Measurements from ENCODE around the gene MGLL. TPM values are rescaled to one million over a fixed set of nuclear protein-coding genes. Genes with fewer than 3 reads are reported as not detected.
A peak's percentile ranks its signal among the peaks of the same experiment; 100 is the strongest.

Gene MGLL
- total RNA-seq, 4 donors from 2014 or later, result 12.6 to 44.8 (median 32.3) TPM

- Histone ChIP-seq H3K36me3 (no peaks in the 10 kb centered on the region), H3K4me3 (no peak overlapping the region), H3K4me1 (peaks cover 0 to 6% of the 10 kb centered on the region in 2 donors), H3K9me3 (no peaks in the 10 kb centered on the region), H3K27me3 (no peaks in the 10 kb centered on the region), H3K27ac (no peak overlapping the region)
- DNase-seq, result peak in 1 of 2 donors; percentile 19
- intact Hi-C loops (cut with DNase I; ENCODE audit: low total_unique reads), result no loop called here
- no peak for TF ChIP-seq CTCF (IDR thresholded peaks at IDR 0.05)
- TF ChIP-seq POLR2A (IDR thresholded peaks at IDR 0.05), result no peak
These were observed 120.2 kb downstream of the MGLL start for GRCh38 chr3:127702151-127702578.

- no peak for TF ChIP-seq POLR2A (IDR thresholded peaks at IDR 0.05)
- TF ChIP-seq CTCF (IDR thresholded peaks at IDR 0.05), result no peak
- Histone ChIP-seq H3K36me3 (no peaks in the 10 kb centered on the region), H3K4me1 (peaks cover 0 to 10% of the 10 kb centered on the region in 2 donors), H3K27ac (peak overlapping the region in 1 of 2 donors; percentile 39), H3K27me3 (no peaks in the 10 kb centered on the region), H3K4me3 (no peak overlapping the region), H3K9me3 (no peaks in the 10 kb centered on the region)
- no peak for DNase-seq
- intact Hi-C loops (cut with DNase I; ENCODE audit: low total_unique reads), result no loop called here
These were observed 120.9 kb downstream of the MGLL start for GRCh38 chr3:127701280-127701911.

- Histone ChIP-seq H3K9me3 (no peaks in the 10 kb centered on the region), H3K27me3 (no peaks in the 10 kb centered on the region), H3K27ac (peak overlapping the region in 1 of 2 donors; percentile 6), H3K4me3 (no peak overlapping the region), H3K4me1 (peaks cover 0 to 10% of the 10 kb centered on the region in 2 donors), H3K36me3 (no peaks in the 10 kb centered on the region)
- intact Hi-C loops (cut with DNase I; ENCODE audit: low total_unique reads), result no loop called here
- DNase-seq, result no peak
- TF ChIP-seq POLR2A (IDR thresholded peaks at IDR 0.05) (no peak), CTCF (IDR thresholded peaks at IDR 0.05) (no peak)
These were observed 121.9 kb downstream of the MGLL start for GRCh38 chr3:127700406-127700805.

- intact Hi-C loops (cut with DNase I; ENCODE audit: low total_unique reads), result no loop called here
- Histone ChIP-seq H3K4me3 (no peak overlapping the region), H3K36me3 (no peaks in the 10 kb centered on the region), H3K4me1 (peaks cover 0 to 10% of the 10 kb centered on the region in 2 donors), H3K27ac (peak overlapping the region; percentile 15 to 91), H3K27me3 (no peaks in the 10 kb centered on the region), H3K9me3 (no peaks in the 10 kb centered on the region)
- DNase-seq, result no peak
- TF ChIP-seq POLR2A (IDR thresholded peaks at IDR 0.05), result no peak
- TF ChIP-seq CTCF (IDR thresholded peaks at IDR 0.05), result no peak
These were observed 122.7 kb downstream of the MGLL start for GRCh38 chr3:127699416-127700300.
